HG02970 (cell line): Measurements from ENCODE around the gene ZFY.
"Not testable (repeated sequence)": the region's sequence is repeated elsewhere in the genome, so short reads cannot be mapped to it uniquely, and the experiment has no call there.

Source experiments
- ATAC-seq: cut with Tn5 transposase; IDR thresholded peaks from one replicate; pipeline ENCODE4 v1.9.1; 2021; ENCODE audit warnings: mild to moderate bottlenecking, moderate library complexity, moderate number of reproducible peaks; ENCODE audit not compliant: unreplicated experiment, low FRiP score

Gene ZFY

DNA sequence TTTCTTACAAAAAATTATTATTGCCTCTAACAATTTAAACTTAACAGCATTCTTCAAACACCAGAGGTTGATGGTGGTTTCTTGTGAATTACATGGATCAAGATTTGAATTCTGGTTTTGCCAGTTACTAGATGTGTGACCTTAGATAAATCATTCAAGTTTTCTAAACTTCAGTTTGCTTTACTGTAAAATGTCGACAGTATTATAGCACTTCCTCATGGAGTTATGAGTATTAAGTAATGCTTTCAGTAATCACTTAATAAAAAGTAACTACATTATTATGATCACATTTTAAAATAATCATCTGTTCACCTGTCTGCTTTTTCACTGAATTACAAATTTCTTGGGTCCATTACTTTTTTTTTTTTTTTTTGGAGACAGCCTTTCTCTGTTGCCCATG lies 37.5 kb downstream of the ZFY start:
- no peak for ATAC-seq

DNA sequence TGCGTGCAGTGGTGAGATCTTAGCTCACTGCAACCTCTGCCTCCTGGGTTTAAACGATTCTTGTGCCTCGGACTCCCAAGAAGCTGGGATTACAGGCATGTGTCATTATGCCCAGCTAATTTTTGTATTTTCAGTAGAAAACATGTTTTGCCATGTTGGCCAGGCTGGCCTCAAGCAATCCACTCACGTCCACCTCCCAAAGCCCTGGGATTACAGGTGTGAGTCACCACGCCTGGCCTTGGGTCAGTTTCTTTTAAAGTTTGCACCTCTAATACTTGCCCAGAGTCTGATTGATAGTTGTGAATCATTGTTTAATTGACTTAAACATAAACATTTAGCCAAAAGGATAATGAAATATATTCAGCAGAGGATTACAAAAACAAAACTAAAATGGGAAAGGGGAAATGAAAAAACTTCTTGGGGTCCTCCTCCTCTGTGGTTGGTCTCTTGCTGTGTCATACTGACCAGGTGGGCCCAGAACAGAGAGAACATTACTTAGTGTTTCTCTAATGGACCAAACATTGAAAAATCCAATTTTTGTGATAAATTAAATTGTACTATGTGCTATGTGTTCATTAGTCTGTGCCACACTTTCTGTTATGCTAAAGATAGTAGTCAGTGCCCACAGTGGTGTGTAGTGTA lies 38.0 kb downstream of the ZFY start:
- ATAC-seq, result no peak

DNA sequence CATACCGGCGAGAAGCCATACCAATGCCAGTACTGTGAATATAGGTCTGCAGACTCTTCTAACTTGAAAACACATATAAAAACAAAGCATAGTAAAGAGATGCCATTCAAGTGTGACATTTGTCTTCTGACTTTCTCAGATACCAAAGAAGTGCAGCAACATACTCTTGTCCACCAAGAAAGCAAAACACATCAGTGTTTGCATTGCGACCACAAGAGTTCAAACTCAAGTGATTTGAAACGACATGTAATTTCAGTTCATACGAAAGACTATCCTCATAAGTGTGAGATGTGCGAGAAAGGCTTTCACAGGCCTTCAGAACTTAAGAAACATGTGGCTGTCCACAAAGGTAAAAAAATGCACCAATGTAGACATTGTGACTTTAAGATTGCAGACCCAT lies 44.1 kb downstream of the ZFY start:
- no peak for ATAC-seq

DNA sequence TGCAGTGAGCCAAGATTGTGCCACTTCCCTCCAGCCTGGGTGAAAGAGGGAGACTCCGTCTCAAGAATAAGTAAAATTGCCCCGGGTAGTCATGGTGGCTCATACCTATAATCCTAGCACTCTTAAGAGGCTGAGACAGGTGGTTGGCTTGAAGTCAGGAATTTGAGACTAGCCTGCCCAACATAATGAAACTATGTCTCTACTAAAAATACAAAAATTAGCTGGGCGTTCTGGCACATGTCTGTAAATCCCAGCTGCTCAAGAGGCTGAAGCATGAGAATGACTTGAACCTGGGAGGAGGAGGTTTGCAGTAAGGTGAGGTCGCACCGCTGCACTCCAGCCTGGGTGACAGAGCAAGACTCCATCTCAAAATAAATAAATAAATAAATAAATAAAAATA lies 49.3 kb downstream of the ZFY start:
- ATAC-seq, result no peak

DNA sequence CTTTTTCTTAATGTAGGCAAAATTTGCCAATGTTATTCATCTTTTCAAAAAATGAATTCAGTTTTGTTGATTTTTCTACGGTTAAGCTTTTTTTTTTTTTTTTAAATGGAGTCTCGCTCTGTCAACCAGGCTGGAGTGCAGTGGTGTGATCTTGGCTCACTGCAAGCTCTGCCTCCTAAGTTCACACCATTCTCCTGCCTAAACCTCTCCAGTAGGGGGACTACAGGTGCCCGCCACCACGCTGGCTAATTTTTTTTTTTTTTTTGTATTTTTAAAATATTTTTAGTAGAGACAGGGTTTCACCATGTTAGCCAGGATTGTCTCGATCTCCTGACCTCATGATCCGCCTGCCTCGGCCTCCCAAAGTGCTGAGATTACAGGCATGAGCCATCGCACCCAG lies 52.0 kb downstream of the ZFY start:
- not testable (repeated sequence) for ATAC-seq

DNA sequence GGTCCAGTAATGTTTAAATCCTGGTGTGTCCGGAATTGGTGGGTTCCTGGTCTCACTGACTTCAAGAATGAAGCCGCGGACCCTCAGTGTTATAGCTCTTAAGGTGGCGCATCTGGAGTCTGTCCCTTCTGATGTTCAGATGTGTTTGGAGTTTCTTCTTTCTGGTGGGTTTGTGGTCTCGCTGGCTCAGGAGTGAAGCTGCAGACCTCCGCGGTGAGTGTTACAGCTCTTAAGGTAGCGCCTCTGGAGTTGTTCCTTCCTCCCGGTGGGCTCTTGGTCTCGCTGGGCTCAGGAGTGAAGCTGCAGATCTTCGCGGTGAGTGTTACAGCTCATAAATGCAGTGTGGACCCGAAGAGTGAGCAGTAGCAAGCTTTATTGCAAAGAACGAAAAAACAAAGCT lies 62.2 kb downstream of the ZFY start:
- ATAC-seq, result not testable (repeated sequence)

DNA sequence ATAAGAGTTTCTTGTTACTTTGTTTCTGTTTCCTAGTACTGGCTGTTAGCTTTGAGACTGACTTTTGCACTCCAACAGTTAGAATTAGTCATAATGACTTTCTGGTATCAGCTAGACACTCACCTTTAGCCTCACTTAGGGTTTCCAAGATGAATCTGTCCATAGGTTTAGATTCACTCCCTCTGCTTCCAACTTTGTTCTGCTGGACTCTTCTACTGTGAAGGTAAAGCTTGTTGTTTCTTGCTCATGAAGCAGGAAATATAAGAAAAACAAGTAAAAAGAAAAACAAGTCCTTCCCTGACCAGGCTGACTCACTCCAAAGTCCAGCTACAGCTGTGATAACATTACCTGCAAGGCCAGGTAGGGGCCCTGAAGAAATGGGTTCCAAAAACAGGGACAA lies 67.0 kb downstream of the ZFY start:
- no peak for ATAC-seq

DNA sequence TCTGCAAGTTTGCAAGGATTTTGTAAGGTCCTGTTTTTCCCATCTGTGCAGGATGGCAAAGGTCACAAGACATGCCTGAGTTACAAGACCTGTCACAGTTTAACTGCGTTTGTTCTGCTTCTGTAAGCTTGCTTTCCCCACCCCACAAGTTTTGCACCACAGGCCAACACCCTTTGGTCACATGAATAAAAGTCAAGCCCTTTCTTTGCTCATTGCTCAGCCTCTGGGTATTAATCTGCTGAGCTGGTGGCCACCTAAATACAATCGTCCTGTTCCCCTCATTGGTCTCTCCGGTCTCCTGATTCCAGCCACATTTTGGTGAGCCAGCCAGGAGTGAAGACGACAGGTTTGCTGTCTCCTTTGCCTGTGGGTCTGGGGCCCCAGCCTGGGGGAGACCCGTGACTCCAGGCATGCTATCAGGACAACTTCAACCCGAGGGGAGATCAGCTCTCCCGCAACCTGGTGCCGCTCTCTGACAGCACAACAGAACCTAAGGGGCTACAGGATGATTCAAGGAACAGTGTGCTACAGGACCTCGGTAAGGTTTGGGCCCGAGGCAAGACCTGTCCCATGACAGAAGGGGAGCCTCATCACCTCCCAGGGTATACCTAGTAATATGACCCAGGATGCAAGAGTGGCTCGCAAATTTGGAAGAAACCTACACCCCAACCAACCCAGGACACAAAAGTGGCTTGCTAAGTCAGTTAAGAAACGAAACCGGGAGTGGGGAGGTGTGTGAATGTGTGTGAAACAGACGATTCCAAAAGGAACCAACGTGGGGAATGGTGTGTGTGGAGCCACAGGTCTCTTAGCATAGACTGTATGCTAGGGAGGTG lies 67.7 kb downstream of the ZFY start:
- ATAC-seq, result no peak

DNA sequence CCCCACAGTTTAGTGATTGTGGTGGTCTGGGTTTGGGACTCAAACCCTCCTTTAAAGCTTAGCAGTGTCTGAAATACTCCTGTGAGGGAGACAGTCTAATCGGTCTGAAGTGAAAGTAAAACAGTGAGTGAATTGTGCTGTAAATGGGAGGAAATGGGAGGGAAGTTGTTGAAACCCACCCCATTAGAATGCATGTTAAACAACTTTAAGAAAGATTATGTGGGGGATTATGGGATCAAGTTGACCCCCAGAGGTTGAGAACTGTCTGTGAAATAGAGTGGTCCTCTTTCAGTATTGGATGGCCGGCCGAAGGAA lies 68.3 kb downstream of the ZFY start:
- ATAC-seq, result no peak

DNA sequence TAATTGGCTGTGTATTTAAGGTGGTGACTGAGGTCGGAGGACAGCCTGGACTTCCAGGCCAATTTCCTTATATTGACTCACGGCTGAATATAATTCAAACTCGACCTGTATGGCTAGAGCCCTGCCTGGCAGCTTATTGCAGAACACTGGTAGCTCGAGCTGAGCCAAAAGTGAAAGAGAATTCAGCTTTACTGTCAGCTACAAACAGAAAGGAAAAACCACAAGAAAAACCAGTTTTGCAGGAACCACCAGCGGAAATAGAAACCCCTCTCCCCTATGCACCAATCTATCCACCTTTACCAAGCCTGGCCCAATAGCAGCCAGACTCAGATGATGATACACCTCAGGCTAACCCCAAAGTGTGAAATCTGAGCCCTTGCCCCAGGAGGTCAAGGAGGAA lies 68.7 kb downstream of the ZFY start:
- no peak for ATAC-seq

DNA sequence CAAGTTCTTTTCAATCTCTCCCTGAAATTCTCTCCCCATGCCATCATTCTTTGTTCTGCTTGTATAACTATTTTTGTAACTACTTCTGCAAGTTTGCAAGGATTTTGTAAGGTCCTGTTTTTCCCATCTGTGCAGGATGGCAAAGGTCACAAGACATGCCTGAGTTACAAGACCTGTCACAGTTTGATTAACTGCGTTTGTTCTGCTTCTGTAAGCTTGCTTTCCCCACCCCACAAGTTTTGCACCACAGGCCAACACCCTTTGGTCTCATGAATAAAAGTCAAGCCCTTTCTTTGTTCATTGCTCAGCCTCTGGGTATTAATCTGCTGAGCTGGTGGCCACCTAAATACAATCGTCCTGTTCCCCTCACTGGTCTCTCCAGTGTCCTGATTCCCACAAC lies 70.8 kb downstream of the ZFY start:
- not testable (repeated sequence) for ATAC-seq

DNA sequence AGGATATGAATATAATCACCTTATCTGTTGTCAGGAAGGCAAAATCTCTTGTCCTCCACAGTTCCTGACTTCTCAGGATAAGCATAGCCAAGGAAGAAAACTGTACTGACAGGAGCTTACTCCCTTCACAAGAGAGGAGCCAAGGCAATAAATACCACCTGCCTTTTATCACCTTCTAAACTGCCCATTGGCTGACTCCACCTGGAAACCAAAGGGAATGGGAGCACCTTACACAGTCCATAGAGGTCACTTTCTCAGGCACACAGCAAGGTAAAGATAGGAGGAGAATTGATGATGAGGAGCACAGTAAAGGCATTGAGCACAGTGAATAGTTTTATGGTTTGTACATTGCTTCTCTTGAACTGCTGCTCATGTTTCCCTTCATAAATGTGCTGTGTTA lies 72.8 kb downstream of the ZFY start:
- no peak for ATAC-seq

DNA sequence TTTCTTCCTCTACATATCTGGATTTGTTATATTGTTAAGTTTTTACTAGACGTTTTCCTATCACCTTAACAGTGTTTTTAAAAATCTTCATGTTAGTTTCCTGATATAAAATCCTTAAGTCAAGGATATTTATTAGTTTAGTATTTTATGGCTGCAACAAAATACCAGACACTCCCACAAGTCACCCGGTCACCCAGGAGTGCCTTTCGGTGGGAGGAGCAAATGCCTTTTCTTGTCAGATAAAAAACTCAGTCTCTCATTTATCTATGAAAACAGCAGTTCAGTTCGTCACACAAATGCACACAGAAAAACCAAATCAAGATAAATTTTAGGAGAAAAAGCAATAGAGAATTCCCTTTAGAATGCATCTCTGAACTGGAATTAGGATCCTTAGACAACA lies 77.0 kb downstream of the ZFY start:
- ATAC-seq, result no peak

DNA sequence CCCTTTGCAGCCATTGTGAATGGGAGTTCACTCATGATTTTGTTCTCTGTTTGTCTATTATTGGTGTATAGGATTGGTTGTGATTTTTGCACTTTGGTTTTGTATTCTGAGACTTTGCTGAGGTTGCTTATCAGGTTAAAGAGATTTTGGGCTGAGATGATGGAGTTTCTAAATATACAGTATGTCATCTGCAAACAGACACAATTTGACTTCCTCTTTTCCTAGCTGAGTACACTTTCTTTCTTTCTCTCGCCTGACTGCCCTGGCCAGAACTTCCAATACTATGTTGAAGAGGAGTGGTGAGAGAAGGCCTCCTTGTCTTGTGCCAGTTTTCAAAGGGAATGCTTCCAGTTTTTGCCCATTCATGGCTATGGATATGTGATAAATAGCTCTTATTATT lies 81.4 kb downstream of the ZFY start:
- no peak for ATAC-seq

DNA sequence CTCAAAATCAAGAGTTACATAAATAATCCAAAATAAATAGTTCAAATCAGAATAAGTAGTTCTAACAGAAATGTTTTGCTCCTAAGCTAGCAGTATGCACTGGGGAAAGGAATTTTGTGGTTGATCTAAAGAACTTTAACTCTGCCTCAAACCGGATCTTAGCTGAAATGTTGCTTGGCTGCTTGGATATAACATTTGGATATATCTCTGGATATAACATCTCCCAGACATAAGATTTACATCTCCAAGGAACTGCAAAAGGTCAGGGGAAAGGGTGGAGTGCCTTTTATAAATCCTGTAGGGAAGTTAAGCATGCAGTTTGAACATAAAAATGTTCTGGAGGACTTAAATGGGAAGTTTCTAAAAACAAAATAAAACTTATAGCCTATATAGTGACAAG lies 83.4 kb downstream of the ZFY start:
- no peak for ATAC-seq

DNA sequence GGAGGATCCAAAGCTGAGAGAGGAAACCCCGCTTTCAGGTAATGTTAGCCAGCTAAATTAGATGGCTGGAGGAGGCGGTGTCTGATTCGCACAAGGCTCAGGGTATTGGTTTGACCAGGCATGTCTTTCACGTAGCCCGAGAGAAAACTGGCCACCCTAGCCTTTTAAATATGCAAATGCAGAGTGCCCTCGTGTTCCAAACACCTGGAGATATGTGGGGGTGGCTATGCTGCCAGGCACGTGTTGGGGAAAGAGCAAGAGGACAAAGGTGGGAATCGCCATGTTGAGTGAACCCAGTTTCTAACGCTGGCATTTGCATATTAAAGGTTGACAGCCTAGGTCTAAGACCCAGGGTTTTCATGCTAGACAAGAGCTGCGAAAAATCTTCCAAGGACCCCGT lies 84.4 kb downstream of the ZFY start:
- no peak for ATAC-seq

DNA sequence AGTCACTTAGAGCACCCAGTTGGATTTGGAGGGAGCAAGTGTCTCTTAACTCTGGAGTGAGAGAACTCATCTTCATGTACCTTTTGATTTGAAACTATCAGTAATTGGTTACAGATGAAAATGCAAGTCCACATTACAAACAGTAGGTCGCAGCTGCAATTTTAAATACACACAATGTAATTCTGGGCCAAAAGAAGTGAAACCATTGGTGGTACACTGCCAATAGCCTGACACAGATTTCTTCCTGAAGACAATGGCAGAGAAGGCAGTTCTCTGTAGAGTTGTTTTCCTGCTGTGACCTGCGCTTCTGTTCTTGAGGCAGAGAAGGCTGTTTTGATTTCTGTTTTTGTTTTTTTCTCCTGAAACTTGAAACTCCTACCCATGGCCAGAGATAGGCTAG lies 86.0 kb downstream of the ZFY start:
- no peak for ATAC-seq

DNA sequence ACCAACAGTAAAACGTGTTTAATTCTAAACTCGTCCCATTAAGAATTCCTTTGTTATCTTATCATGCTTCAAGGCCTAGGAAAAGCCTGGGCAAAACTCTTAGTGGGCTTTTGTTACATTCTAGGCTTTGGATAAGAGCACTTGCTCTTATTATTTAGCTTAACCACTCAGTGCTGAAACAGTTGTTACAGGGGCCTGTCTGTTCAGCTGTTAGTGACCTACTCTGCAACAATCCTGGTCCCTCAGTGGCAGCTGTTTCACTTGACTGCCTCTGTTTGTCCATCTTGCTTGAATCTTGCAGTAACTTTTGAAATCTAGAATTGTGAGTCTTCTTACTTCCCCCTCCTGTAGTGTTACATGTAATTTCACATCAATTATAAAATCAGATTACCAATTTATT lies 88.4 kb downstream of the ZFY start:
- ATAC-seq, result no peak

DNA sequence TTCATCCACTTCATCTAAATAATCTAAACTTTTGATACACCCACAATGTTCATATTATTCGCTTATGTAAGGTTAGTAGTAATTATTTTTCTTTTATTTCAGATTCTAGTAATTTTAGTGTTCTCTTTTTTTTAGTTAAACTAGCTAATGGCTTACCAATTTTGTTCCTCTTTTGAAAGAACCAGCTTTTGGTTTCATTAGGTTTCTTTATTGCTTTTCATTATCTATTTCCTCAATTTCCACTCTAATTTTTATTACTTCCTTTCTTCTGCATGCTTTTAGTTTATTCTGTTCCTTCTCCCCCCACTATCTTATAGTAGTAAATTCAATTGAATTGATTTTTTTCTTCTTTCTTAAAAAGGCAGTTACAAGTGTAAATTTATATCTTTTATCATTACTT lies 90.2 kb downstream of the ZFY start:
- no peak for ATAC-seq
